Raji (cell line): ENCODE data around the gene HYAL4.

Experiments used
- POLR2A ChIP-seq: IDR thresholded peaks from 2 replicates; pipeline ENCODE4 v1.6.1; 2011; ENCODE audit warnings: low read depth, low read length, control low read depth; ENCODE audit not compliant: insufficient read depth

HYAL4 gene

DNA sequence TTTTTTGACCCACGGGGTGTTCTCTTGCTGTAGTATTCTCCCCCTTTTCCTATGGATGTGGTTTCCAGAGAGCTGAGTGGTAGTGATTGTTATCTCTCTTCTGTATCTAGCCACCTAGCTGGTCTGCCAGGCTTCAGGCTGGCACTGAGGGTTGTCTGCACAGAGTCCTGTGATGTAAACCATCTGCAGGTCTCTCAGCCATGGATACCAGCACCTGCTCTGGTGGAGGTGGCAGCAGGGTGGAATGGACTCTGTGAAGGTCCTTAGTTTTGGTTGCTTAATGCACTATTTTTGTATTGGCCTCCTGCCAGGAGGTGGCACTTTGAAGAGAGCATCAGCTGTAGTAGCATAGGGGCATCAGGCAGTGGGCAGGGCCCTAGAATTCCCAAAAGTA, 851 bp downstream of the HYAL4 start:
- no peak for TF ChIP-seq POLR2A

DNA sequence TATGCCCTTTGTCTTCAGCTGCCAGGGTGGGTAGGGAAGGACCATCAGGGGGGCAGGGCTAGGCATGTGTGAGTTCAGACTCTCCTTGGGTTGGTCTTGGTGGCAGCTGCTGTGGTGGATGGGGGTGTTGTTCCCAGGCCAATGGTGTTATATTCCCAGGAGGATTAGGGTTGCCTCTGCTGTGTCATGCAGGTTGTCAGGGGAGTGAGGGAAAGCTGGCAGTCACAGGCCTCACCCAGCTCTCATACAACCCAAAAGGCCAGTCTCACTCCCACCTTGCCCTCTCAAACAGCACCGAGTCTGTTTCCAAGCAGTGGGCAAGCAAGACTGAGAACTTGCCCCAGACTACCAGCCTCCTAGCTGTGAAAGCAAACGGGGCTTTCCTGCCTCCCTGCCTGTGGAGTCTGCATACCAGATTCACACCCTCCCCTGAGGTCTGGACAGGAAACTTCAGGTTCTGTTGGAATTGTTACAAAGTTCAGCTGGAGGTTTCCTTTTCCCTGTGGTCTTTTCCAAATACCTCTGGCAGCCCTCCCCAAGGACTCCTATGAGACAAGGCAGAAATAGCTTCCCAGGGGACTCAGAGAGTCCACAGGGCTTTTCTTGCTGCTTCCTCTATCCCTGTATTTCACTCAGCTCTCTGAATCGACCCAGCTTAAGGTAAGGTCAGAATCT, 1.4 kb downstream of the HYAL4 start:
- TF ChIP-seq POLR2A, result no peak

DNA sequence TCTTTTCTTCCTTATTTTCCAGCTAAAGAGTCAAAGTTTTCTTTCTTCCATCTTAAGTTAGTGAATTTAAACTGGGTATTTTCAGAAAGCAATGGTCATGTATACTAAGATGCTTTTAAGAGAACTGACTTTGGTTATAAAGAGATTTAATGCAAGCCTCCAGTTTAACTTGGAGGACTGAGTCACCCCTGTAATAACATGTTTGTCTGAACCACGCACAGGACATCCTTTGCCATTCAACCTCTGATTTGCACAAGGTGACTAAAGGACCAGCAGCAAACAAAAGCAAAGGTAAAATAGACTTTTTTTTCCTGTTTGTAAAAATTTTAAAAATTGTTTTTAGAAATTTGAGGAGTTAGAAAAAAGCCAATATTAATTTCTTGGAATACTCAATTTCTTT, 2.9 kb downstream of the HYAL4 start:
- no peak for TF ChIP-seq POLR2A

GRCh38 chr7:123849855-123850254, 4.9 kb downstream of the HYAL4 start:
- TF ChIP-seq POLR2A, result no peak

DNA sequence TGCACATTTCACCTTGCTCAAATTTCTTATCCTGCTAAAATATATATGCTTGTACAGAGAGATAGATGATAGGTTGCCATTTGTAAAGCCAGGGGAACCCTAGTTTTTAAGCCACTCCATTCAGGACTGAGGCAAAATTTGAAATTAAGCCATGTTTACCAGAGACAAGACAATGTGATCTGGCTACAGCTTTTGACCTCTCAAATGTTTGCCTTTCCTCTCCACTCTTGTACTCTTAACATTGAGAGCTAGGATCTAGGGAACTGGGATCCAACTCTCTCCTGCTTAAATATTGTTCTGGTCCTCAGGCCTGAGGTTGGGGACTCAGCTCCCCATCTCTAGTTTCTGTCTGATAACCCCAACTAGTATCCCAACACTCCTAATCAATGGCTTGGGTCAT, 15.9 kb downstream of the HYAL4 start:
- TF ChIP-seq POLR2A, result no peak

DNA sequence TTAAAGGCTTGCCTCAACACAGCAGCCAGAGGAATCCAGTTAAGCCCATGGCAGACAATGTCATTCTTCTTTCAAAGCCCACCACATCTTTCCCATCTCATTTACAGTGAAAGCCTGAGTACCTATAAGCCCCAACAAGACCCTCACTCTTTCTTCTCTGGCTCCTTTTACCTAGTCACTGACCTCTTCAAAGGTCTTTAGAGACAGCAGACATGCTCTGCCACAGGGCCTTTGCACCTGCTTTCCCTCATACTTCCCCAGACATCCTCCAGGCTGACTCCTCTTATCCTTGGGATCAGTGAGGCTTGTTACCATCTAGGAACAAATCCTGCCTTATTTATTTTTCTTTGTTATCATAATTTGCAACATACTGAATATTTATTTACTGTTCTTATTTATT, 17.8 kb downstream of the HYAL4 start:
- no peak for TF ChIP-seq POLR2A

DNA sequence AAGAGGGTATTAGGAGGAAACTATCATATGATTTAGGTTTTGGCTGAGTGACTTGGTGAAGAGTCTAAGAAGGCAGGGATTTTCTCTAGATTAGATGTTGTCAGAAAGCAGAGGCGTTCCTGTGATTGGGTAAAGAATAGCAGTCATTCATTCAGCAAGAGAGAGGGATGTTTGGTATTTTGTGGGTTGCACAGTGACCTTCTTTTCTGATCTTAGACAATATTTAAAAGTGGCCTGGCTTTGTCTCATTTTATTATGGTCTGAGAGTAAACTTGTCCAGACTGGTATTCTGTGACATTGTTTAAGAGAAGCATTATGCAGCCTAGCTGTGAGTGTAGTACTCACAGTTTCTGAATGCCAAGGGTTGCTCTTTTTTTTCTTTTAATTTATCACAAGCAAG, 18.5 kb downstream of the HYAL4 start:
- TF ChIP-seq POLR2A, result no peak

GRCh38 chr7:123864012-123864411, 19.0 kb downstream of the HYAL4 start:
- TF ChIP-seq POLR2A, result no peak

- no peak for TF ChIP-seq POLR2A
Observed at GRCh38 chr7:123864436-123864835, 19.5 kb downstream of the HYAL4 start.

GRCh38 chr7:123864966-123865365, 20.0 kb downstream of the HYAL4 start:
- no peak for TF ChIP-seq POLR2A

DNA sequence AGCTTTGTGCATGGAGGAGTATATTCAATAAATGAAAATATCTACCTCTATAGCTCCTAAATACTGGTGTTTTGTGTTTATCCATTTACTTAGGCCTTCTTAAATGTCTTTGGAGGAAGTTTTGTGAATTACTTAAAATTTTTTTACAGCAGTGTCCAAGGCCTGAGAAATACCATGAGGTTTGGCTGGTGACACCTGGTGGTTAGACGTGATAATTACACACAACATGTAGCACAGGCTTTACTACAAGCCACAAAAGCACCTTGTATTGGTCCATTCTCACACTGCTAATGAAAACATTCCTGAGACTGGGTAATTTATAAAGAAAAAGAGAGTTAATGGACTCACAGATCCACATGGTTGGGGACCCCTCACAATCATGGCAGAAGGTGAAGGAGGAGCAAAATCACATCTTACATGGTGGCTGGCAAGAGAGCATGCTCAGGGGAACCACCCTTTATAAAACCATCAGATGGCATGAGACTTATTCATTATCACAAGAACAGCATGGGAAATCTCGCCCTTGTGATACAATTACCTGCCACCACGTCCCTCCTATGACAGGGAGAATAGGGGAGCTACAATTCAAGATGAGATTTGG, 20.6 kb downstream of the HYAL4 start:
- TF ChIP-seq POLR2A, result no peak

DNA sequence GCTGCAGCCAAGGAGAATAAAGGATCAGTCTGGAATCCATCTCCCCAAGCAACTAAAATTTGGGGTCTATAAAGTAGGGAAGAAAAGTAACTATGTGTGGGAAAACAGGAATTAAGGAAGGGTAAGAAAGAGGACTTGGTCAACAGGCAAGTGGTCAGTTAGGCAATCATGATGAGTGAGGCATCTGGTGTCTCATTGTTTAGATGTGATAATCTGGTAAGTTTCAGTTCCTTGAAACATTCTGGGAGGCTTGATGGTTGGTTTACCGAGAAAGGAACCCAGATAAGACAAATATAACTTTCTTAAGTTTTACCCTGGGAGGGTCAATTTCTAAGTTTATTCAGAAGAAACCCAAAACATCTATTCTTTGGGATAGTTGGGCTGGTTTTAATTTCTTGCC, 22.3 kb downstream of the HYAL4 start:
- no peak for TF ChIP-seq POLR2A

- TF ChIP-seq POLR2A, result no peak
Observed at GRCh38 chr7:123871998-123872867, 27.3 kb downstream of the HYAL4 start.

GRCh38 chr7:123872908-123873307, 27.9 kb downstream of the HYAL4 start:
- no peak for TF ChIP-seq POLR2A

- TF ChIP-seq POLR2A, result no peak
Observed at GRCh38 chr7:123876557-123877256, 31.7 kb downstream of the HYAL4 start.
